ENCODE results near the gene KRT17. TPM values are rescaled to one million over a fixed set of nuclear protein-coding genes. Genes with fewer than 3 reads are reported as not detected.

The KRT17 gene
- polyA plus RNA-seq, 1 donor (not counting 4 experiments of a cell fraction or from before 2014, with no cell fraction given) = 8,666 TPM

GRCh38 chr17:41633556-41634199, 9.3 kb upstream of the KRT17 start:
- H3K4me3 ChIP-seq (ENCODE audit: control insufficient read depth in 2 of 3, extremely low read depth in 1 of 3, insufficient read depth in 2 of 3, low read depth in 1 of 3, low read length in 3 of 3) = no peak overlapping the region
- dilution Hi-C loops (cut with MboI; ENCODE audit: extremely low pct_ligation_motif_present, low sequenced_read_pairs) = no loop called here
- H3K9me3 ChIP-seq (ENCODE audit: control insufficient read depth, low read depth, low read length) = no peaks in the 10 kb centered on the region
- no peak overlapping the region for H3K27ac ChIP-seq (ENCODE audit: control insufficient read depth, insufficient read depth, low read length)
- no peak overlapping the region for H2AFZ ChIP-seq (ENCODE audit: control insufficient read depth, low read length)
- H3K4me1 ChIP-seq (ENCODE audit: control insufficient read depth, extremely low read depth, insufficient read depth, low read length) = peaks cover 36% of the 10 kb centered on the region
- no peaks in the 10 kb centered on the region for H3K79me2 ChIP-seq (ENCODE audit: control insufficient read depth, insufficient read depth, low read length)
- H3K9me1 ChIP-seq (ENCODE audit: control insufficient read depth, extremely low read depth, insufficient read depth, low read length) = no peaks in the 10 kb centered on the region
- no peaks in the 10 kb centered on the region for H4K20me1 ChIP-seq (ENCODE audit: control insufficient read depth, extremely low read depth, insufficient read depth, low read length)
- H3K27me3 ChIP-seq (ENCODE audit: control insufficient read depth, extremely low read depth, insufficient read depth, low read length) = no peaks in the 10 kb centered on the region
- no peak overlapping the region for H3K4me2 ChIP-seq (ENCODE audit: control insufficient read depth, extremely low read depth, insufficient read depth, low read depth, low read length)
- H3K36me3 ChIP-seq (ENCODE audit: control insufficient read depth in 2 of 2, extremely low read depth in 1 of 2, insufficient read depth in 2 of 2, low read length in 2 of 2) = no peaks in the 10 kb centered on the region
- DNase-seq (ENCODE audit: low read depth, low spot score) = no peak
- FAIRE-seq = peak; percentile 84
- no peak overlapping the region for H3K9ac ChIP-seq (ENCODE audit: control insufficient read depth, extremely low read depth, insufficient read depth, low read length)
- TF ChIP-seq, protein P1, sequence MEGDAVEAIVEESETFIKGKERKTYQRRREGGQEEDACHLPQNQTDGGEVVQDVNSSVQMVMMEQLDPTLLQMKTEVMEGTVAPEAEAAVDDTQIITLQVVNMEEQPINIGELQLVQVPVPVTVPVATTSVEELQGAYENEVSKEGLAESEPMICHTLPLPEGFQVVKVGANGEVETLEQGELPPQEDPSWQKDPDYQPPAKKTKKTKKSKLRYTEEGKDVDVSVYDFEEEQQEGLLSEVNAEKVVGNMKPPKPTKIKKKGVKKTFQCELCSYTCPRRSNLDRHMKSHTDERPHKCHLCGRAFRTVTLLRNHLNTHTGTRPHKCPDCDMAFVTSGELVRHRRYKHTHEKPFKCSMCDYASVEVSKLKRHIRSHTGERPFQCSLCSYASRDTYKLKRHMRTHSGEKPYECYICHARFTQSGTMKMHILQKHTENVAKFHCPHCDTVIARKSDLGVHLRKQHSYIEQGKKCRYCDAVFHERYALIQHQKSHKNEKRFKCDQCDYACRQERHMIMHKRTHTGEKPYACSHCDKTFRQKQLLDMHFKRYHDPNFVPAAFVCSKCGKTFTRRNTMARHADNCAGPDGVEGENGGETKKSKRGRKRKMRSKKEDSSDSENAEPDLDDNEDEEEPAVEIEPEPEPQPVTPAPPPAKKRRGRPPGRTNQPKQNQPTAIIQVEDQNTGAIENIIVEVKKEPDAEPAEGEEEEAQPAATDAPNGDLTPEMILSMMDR (optimal IDR thresholded peaks at IDR 0.05 in 1 of 3, IDR thresholded peaks at IDR 0.05 in 1 of 3, conservative IDR thresholded peaks at IDR 0.05 in 1 of 3; ENCODE audit: extremely low read depth in 1 of 3, insufficient read depth in 2 of 3, low read length in 3 of 3) = no peak
- TF ChIP-seq EZH2 (IDR thresholded peaks at IDR 0.05; ENCODE audit: low read length) = no peak

- dilution Hi-C loops (cut with MboI; ENCODE audit: extremely low pct_ligation_motif_present, low sequenced_read_pairs) = no loop called here
- no peaks in the 10 kb centered on the region for H3K9me1 ChIP-seq (ENCODE audit: control insufficient read depth, extremely low read depth, insufficient read depth, low read length)
- H3K4me1 ChIP-seq (ENCODE audit: control insufficient read depth, extremely low read depth, insufficient read depth, low read length) = peaks cover 47% of the 10 kb centered on the region
- no peak for DNase-seq (ENCODE audit: low read depth, low spot score)
- H3K4me2 ChIP-seq (ENCODE audit: control insufficient read depth, extremely low read depth, insufficient read depth, low read depth, low read length) = no peak overlapping the region
- no peak overlapping the region for H3K27ac ChIP-seq (ENCODE audit: control insufficient read depth, insufficient read depth, low read length)
- H3K27me3 ChIP-seq (ENCODE audit: control insufficient read depth, extremely low read depth, insufficient read depth, low read length) = no peaks in the 10 kb centered on the region
- H2AFZ ChIP-seq (ENCODE audit: control insufficient read depth, low read length) = no peak overlapping the region
- no peaks in the 10 kb centered on the region for H3K79me2 ChIP-seq (ENCODE audit: control insufficient read depth, insufficient read depth, low read length)
- H3K36me3 ChIP-seq (ENCODE audit: control insufficient read depth in 2 of 2, extremely low read depth in 1 of 2, insufficient read depth in 2 of 2, low read length in 2 of 2) = no peaks in the 10 kb centered on the region
- H4K20me1 ChIP-seq (ENCODE audit: control insufficient read depth, extremely low read depth, insufficient read depth, low read length) = no peaks in the 10 kb centered on the region
- TF ChIP-seq, protein P1 (optimal IDR thresholded peaks at IDR 0.05 in 1 of 3, IDR thresholded peaks at IDR 0.05 in 1 of 3, conservative IDR thresholded peaks at IDR 0.05 in 1 of 3; ENCODE audit: extremely low read depth in 1 of 3, insufficient read depth in 2 of 3, low read length in 3 of 3) = no peak
- no peak for TF ChIP-seq EZH2 (IDR thresholded peaks at IDR 0.05; ENCODE audit: low read length)
- H3K9ac ChIP-seq (ENCODE audit: control insufficient read depth, extremely low read depth, insufficient read depth, low read length) = no peak overlapping the region
- no peaks in the 10 kb centered on the region for H3K9me3 ChIP-seq (ENCODE audit: control insufficient read depth, low read depth, low read length)
- FAIRE-seq = peak; percentile 81
- H3K4me3 ChIP-seq (ENCODE audit: control insufficient read depth in 2 of 3, extremely low read depth in 1 of 3, insufficient read depth in 2 of 3, low read depth in 1 of 3, low read length in 3 of 3) = no peak overlapping the region
Measured at GRCh38 chr17:41632482-41633105, 8.2 kb upstream of the KRT17 start.

All from keratinocyte (primary cell).